ENCODE results near the gene PCSK1N.

GRCh38 chrX:48791063-48791820, 44.2 kb downstream of the PCSK1N start:
- TF ChIP-seq SUZ12 (IDR thresholded peaks at IDR 0.05) = no peak
- no peak for TF ChIP-seq SP1 (IDR thresholded peaks at IDR 0.05)
- TF ChIP-seq ARNT (IDR thresholded peaks at IDR 0.05) = no peak
- TF ChIP-seq BHLHE40 (IDR thresholded peaks at IDR 0.05; ENCODE audit: borderline replicate concordance) = no peak
- no peak for TF ChIP-seq FOXM1 (IDR thresholded peaks at IDR 0.05; ENCODE audit: borderline replicate concordance)
- no peak for TF ChIP-seq L3MBTL2 (conservative IDR thresholded peaks at IDR 0.05)

All from HEK293T (cell line).